Kidney epithelial cell (primary cell): ENCODE results near the gene VAV2. TPM values are rescaled to one million over a fixed set of nuclear protein-coding genes. Genes with fewer than 3 reads are reported as not detected.

Experiments used
- DNase-seq: peaks from one replicate; pipeline ENCODE4 v3.0.0-alpha.2; 2010; ENCODE audit warnings: low read depth
- H3K27me3 ChIP-seq: 2 replicates; pipeline ENCODE4 v1.6.0; 2011; ENCODE audit warnings: low read length; ENCODE audit not compliant: control insufficient read depth, insufficient read depth
- H3K36me3 ChIP-seq: 2 replicates; pipeline ENCODE4 v1.5.1; 2011; ENCODE audit warnings: low read length; ENCODE audit not compliant: control insufficient read depth, insufficient read depth
- H3K4me3 ChIP-seq: 2 replicates; pipeline ENCODE4 v1.5.1; 2011; ENCODE audit warnings: low read depth, mild to moderate bottlenecking, control low read depth, low read length
- CTCF ChIP-seq: IDR thresholded peaks from 2 replicates; pipeline ENCODE4 v1.5.1; 2011; ENCODE audit warnings: mild to moderate bottlenecking, moderate library complexity, low read length, control low read depth, inconsistent platforms; ENCODE audit not compliant: insufficient read depth, poor library complexity, severe bottlenecking
- total RNA-seq: library from RNA; depleted of rRNA; stranded (reverse); fragments of >200 nt; gene quantifications from 2 replicates; pipeline ENCODE4 v1.2.3, GENCODE V29; 2015

The VAV2 gene
- total RNA-seq, 1 donor from 2014 or later: 37.8 TPM

DNA sequence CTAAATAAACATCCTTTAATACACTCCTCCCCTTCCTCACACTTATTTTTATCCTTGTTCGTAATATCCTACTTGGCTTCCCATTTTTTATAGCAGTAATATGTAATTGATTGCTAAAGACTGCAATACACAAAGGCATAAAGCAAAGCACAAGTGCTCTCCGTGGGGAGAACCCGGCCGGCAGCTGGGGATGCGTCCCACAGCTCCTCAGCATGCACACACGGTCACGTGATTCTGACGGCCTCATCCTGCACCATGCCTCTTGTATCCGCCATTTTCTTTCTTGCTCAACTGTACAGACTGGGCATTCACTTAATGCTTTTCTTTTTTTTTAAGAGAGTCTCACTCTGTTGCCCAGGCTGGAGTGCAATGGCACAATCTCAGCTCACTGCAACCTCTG is 36.0 kb upstream of the VAV2 start:
- Histone ChIP-seq H3K36me3 (peaks cover 1% of the 10 kb centered on the region), H3K4me3 (no peak overlapping the region), H3K27me3 (no peaks in the 10 kb centered on the region)
- TF ChIP-seq CTCF: no peak
- no peak for DNase-seq

DNA sequence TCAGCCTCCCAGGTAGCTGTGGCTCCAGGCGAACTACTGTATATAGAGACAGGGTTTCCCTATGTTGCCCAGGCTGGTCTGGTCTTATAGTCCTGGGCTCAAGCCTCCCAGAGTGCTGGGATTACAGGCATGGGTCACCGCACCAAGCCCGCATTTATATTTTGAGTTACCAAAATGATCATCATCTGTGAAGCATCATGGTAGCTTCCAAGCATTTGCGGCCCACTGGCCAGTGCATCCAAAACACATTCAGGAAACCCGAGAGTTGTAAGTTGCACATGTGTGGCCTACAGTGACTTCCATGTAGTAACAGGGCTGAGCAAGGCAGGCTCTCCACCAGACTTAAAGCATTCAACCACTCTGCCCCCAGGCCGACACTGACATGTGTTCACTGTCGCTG is 35.4 kb upstream of the VAV2 start:
- H3K36me3 ChIP-seq: peaks cover 1% of the 10 kb centered on the region
- DNase-seq: no peak
- H3K27me3 ChIP-seq: no peaks in the 10 kb centered on the region
- no peak for TF ChIP-seq CTCF
- H3K4me3 ChIP-seq: no peak overlapping the region

- H3K27me3 ChIP-seq: no peaks in the 10 kb centered on the region
- H3K4me3 ChIP-seq: no peak overlapping the region
- peaks cover 1% of the 10 kb centered on the region for H3K36me3 ChIP-seq
- DNase-seq: no peak
- no peak for TF ChIP-seq CTCF
Measured at GRCh38 chr9:134026981-134027380, 34.9 kb upstream of the VAV2 start.

- no peak for DNase-seq
- Histone ChIP-seq H3K36me3 (peaks cover under 1% of the 10 kb centered on the region), H3K4me3 (no peak overlapping the region), H3K27me3 (no peaks in the 10 kb centered on the region)
- no peak for TF ChIP-seq CTCF
Measured at GRCh38 chr9:134026581-134026980, 34.5 kb upstream of the VAV2 start.

DNA sequence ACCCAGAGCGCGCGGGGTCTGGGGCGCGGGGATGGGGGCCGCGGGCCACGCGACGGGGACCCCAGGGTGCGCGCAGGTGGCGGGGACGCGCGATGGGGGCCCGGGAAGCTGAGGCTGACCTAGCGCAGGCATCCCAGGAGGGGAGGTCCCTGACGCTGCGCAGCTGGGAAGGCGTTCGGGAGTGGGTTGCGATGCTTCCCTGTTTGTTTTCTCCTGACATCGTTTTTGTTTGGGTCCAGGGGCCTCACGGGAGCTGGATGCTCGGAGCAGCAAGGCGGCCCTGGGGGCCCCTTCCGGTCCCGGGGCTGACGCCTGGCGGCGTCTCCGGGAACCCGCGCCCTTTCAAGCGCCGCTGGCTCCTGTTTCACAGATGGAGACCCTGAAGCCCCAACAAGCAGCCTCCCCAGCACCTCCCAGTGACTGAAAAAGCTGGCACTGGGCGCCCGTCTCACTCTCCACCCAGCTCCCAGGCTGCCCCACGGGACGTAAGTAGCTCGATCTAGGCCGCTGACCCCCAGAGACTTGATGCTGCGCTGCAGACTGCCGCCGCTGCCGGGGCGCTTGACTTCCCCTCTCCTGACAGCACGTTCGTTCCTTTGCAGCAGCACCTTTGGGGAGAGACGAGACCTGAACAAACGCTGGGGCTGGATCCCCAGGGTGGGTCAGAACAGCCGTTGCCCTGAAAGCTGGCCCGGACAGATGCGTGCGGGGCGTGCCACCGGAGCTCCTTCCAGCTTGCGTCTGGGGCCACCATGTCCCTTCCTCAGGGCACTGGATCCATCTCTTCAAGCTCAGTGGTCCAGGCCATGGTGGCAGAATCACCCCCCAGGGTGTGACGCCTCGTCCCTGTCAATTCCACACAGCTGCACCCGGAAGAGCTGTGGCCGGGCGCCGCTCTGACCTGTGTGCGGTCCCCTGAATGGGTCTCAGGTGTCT is 33.8 kb upstream of the VAV2 start:
- peak; percentile 29 for TF ChIP-seq CTCF
- Histone ChIP-seq H3K27me3 (no peaks in the 10 kb centered on the region), H3K36me3 (no peaks in the 10 kb centered on the region), H3K4me3 (peak overlapping the region; percentile 88)
- no peak for DNase-seq
